GM21381 (cell line): ENCODE results near the gene SIGLEC15.
"Not testable (repeated sequence)": the region's sequence is repeated elsewhere in the genome, so short reads cannot be mapped to it uniquely, and the experiment has no call there.

Source experiments
- ATAC-seq: cut with Tn5 transposase; IDR thresholded peaks from one replicate; pipeline ENCODE4 v1.9.1; 2021; ENCODE audit warnings: mild to moderate bottlenecking, moderate library complexity; ENCODE audit not compliant: unreplicated experiment

SIGLEC15 gene

GRCh38 chr18:45825258-45826044, at the start of gene SIGLEC15:
Gene SIGLEC15, plus strand, starts transcription at chr18:45825675. Its CDS starts 54 bp downstream, at chr18:45825729.
- ATAC-seq = no peak

- no peak for ATAC-seq
Observed at GRCh38 chr18:45775743-45776142, 49.7 kb upstream of the SIGLEC15 start.

DNA sequence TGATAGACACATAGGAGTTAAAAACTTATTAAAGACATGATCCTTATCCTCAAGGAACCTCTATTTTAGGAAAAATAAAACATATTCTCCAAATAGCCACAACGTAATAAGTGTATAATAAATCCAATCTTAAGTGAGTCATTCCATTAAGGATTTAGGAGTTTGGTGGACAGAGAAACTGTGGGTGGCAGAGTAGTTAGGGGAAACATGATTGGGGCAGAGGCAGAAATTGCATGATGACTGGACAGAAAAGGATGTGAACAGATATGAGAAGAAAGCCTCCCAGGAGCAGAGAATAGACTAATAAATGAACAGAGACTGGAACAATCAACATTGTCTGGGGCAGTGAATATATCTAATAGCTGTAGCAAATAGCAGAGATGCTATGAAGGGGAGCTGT, 48.1 kb upstream of the SIGLEC15 start:
- ATAC-seq = no peak

- ATAC-seq = no peak
Observed at GRCh38 chr18:45780568-45780967, 44.9 kb upstream of the SIGLEC15 start.

DNA sequence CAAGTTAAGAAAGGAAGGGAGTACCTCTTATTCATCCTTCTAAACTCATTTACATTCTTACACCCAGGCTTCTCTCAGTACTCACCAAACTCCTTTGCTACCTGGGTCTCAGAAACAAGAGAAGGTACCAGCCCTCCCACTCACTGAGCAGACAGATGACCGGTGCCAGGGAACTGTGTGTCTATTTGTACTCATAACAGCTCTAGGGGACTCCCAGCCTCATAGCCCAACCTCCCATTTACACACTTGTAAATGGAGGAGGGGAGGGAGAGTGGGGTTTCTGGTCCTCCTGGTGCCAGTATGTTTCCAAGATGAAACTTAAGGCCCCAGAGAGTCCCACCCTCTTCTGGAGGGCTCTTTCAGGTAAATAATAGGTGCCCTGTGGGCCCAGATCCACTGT, 42.8 kb upstream of the SIGLEC15 start:
- ATAC-seq = no peak

DNA sequence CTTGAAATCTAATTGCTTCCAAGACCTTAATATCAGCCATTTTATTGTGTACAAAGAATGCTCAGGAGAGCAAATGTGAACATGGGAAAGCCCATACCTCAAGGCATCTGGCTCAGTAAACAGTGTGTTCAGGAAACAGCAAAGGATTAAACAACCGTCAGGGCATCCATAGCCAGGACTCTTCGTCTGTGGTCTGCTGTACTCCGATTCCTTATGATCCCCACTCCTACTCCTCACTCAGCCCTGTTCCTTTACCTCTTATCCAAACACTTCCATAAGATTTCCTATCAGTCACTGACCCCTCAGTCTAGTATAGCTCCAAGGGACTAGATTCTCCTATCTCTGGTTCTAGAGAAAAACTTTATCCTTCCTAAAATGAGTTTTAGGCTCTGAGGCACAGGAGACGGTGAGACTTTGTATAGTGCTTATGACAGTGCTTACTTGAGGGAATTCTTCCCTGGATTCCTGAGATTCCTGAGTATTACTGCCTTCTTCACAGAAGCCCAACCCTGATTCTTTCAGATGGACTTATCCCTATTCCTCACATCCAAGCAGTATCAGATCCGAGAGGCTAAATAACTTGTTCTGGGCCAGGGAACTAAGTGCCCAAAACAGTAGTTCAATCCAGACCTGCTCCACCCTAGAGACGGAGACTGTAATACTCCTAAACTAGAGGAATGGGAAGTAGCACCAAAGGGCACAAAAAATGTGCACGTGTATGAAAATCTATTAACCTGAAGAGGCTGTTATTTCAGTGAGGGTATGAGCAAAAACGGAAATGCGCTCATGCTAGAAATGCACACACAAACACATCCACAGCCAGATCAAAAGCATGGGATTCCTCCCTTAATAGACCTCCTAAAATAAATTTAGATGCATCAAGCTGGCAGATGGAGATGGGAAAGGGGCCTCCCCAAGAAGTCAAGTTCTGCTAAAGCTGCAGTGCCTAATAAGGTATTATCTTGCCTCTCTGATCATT, 42.1 kb upstream of the SIGLEC15 start:
- no peak for ATAC-seq

GRCh38 chr18:45785134-45785533, 40.3 kb upstream of the SIGLEC15 start:
- no peak for ATAC-seq

GRCh38 chr18:45786941-45787340, 38.5 kb upstream of the SIGLEC15 start:
- ATAC-seq = no peak

DNA sequence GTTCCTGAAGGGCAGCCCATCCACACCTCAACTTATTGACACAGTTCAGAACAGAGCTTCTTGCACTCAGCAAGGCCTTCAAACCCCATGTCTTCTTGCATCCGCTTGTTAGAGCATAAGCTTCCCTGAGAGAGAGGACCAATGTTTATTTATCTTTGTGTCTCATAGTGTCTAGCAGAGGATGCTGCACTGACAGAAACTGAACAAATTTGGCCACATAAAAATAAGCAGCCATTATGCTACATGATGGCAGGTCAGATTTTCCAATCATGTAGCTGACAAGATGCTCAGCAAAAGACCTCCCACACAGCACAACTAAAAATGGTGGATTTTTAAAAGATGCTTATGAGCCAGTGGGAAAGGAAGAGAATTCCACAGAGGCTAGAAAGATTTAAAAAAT, 38.1 kb upstream of the SIGLEC15 start:
- no peak for ATAC-seq

DNA sequence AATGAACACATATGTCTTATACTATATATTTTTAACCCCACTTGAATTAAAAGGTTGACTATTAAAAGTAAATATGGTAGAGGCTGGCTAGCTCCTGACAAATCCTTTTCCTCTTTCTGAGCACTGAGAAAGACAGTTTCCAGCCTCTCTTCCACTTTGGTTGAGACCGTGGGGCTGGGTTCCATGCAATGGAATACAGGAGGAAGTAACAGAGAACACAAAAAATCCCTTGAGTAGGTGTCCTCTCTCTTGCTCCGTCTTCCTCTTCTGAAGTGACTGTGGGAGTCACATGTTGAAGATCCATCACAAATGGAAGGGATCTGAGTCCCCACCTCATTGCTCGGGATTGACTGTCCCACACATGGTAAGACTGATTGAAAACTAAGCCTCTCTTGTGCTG, 36.6 kb upstream of the SIGLEC15 start:
- no peak for ATAC-seq

GRCh38 chr18:45792506-45793263, 32.8 kb upstream of the SIGLEC15 start:
- ATAC-seq = no peak

DNA sequence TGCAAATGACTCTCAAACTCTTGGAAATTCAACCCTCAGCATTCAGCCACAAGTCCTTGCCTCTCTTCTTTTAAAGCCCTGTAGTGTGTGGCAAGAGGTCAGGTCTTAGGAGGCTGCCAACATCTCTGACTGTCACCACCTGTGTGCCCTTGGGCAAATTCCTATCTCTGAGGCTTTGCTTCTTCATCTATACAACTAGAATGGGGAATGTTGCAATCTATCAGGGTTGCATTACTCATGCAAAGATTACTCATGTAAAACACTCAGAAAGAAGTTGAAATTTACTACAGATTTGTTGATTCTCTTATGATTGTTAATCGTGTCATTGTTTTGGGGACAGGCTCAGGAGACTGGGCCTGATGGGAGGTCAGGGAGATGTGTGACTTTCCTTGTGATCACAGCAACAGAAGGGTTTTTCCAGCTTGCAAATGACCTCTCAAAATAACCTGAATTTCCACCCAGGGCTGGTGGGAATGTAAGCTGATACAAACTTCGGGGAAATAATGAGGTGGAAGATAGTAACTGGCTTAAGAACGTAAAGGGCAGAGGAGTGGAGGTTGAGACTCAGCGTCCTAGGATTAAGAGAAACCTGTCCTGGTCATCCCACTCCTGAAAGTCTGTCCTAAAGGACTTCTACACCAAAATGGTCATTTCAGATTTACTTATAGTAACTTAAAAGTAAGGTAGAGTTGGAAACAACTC, 32.1 kb upstream of the SIGLEC15 start:
- ATAC-seq = no peak

- no peak for ATAC-seq
Observed at GRCh38 chr18:45801416-45802004, 24.0 kb upstream of the SIGLEC15 start.

DNA sequence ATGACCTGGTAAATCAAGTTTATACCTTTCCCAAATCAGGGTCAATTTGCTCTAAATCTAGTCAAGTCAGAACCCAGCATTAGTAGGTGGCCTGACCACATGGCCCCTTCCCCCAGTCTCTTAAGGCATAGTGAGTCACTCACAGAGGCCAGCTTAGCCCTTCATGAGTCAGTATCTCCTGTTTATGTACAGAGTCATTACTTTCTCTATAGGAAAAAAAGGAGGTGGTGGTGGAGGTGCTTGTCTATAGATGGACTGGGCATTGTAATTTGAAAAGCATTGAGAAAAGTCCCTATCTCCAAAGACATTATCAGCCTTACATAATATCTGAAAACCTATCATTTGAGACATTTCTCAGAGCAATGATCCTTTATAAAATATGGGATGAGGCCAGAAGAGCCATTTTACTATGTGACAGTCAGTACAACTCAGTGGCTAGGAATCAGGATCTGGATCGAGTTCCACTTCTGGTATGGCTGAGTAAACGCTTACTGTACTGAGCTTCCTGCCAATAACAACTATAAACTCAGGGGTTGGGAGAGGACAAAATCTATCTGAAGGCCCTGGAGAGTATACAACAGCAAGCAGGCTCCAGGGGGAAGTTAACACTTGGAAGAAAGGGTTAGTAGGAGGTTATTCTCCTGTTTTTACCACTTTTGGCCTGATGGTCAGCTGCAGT, 22.5 kb upstream of the SIGLEC15 start:
- no peak for ATAC-seq

GRCh38 chr18:45805551-45805950, 19.9 kb upstream of the SIGLEC15 start:
- ATAC-seq = no peak

- no peak for ATAC-seq
Observed at GRCh38 chr18:45806226-45806625, 19.2 kb upstream of the SIGLEC15 start.

DNA sequence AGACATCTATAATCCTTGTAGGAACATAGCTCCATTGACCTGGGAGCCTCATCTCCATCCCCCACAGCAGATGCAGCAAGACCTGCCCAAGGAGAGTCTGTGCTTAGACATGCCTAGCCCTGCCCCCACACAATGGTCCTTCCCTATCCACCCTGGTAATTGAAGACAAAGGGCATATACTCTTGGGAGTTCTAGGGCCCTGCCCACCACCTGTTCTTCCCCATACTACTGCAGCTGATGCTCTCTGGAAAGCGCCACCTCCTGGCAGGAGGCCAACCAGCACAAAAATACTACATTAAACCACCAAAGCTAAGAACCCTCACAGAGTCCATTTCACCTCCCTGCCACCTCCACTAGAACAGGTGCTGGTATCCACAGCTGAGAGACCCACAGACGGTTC, 18.3 kb upstream of the SIGLEC15 start:
- ATAC-seq = not testable (repeated sequence)

- ATAC-seq = not testable (repeated sequence)
Observed at GRCh38 chr18:45814733-45815132, 10.7 kb upstream of the SIGLEC15 start.

DNA sequence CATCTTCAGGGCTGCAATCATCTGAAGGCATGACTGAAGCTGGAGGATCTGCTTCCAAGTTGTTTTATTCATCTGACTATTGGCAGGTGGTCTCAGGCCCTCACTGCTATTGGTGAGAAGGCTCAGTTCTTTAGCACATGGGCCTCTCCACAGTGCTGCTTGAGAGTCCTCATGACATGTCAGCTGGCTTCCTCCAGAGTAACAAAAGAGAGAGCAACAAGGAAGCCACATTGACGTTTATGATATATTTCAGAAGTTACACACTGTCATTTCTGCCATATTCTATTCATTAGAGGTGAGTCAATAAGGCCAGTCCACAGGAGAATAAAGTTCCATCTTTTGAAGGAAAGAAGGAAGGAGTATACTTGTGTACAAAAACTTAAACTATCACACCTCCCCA, 7.9 kb upstream of the SIGLEC15 start:
- ATAC-seq = no peak
